ENCODE data around the gene LRP2.

The LRP2 gene

DNA sequence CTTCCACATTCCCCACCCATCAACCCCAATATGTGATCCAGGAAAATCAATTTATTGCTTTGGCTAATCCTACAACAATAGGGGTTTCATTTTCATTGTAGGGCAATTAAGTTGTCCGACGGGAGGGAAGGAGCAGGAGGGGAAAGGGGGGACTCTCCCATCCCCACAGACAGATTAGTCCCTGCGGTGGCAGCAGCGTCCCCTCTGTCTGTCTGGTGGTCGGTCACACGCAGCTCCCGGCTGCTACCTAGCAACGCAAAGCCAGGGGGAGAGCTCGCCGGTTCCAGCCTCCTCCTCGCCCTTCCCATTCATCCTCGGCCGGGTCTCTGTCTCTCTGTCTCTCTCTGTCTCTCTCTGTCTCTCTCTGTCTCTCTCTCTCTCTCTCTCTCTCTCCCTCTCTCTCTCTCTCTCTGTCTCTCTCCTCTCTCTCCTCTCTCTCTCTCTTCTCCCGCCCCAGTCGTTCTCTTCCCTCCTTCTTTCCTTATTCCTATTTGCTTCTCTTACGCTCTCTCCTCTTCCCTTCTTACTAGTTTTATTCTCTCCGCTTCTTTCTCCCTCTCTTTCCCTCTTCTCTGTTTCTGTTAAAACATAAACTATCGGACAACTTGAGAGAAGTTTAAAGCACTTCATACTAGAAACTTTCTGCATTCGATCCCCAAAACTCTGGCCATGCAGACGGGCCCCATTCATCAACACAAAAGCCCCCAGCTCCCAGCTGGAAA is 1.2 kb downstream of the LRP2 start (continued):
- TF ChIP-seq, protein P1, sequence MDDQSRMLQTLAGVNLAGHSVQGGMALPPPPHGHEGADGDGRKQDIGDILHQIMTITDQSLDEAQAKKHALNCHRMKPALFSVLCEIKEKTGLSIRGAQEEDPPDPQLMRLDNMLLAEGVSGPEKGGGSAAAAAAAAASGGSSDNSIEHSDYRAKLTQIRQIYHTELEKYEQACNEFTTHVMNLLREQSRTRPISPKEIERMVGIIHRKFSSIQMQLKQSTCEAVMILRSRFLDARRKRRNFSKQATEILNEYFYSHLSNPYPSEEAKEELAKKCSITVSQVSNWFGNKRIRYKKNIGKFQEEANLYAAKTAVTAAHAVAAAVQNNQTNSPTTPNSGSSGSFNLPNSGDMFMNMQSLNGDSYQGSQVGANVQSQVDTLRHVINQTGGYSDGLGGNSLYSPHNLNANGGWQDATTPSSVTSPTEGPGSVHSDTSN (CRISPR knock-in tag; IDR thresholded peaks at IDR 0.05): no peak
- TF ChIP-seq, protein P2, sequence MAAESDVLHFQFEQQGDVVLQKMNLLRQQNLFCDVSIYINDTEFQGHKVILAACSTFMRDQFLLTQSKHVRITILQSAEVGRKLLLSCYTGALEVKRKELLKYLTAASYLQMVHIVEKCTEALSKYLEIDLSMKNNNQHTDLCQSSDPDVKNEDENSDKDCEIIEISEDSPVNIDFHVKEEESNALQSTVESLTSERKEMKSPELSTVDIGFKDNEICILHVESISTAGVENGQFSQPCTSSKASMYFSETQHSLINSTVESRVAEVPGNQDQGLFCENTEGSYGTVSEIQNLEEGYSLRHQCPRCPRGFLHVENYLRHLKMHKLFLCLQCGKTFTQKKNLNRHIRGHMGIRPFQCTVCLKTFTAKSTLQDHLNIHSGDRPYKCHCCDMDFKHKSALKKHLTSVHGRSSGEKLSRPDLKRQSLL (tag by site-specific recombination; IDR thresholded peaks at IDR 0.05): no peak

DNA sequence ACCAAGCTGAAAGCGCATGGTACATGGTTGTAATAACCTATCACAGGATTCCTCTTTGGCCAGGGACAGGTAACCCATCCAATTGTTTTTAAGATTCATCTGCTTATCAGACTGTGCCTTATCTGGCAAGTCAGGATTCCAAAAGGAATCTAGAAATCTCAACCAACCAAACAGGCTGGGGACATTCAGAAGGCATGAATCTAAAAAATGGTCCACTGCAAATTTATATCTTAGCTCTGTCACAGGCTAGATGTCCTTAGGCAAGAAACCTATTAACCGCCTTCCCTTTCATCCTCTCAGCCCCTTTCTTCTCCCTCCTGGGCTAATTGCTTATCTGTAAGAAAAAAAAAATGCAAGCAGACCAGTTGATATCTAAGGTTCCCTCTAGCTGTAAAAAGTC is 4.3 kb downstream of the LRP2 start:
- ChIA-PET CTCF (interaction anchor here (1.2 kb wide), 1 partner anchor 14 kb away, joined by 3 read pairs; no protein-coding TSS in a partner anchor), POLR2A (no interaction called here)
- H3K27ac ChIP-seq (ENCODE audit: extremely low read depth, low read depth, low read length): no peak overlapping the region
- TF ChIP-seq ZNF350 (tag by site-specific recombination; IDR thresholded peaks at IDR 0.05): no peak
- no peak for TF ChIP-seq PRDM1 (tag by site-specific recombination; IDR thresholded peaks at IDR 0.05)
- no peak for TF ChIP-seq ZNF785 (tag by site-specific recombination; IDR thresholded peaks at IDR 0.05)
- TF ChIP-seq ZNF19 (tag by site-specific recombination; IDR thresholded peaks at IDR 0.05; ENCODE audit: low read depth): no peak
- peak; percentile 31; the same call in 1 of the 2 replicates for TF ChIP-seq TCF7L2 (IDR thresholded peaks at IDR 0.05; ENCODE audit: borderline replicate concordance, low read depth, low read length)
- no peak for TF ChIP-seq ZIC2 (tag by site-specific recombination; IDR thresholded peaks at IDR 0.05)
- TF ChIP-seq, protein P3, sequence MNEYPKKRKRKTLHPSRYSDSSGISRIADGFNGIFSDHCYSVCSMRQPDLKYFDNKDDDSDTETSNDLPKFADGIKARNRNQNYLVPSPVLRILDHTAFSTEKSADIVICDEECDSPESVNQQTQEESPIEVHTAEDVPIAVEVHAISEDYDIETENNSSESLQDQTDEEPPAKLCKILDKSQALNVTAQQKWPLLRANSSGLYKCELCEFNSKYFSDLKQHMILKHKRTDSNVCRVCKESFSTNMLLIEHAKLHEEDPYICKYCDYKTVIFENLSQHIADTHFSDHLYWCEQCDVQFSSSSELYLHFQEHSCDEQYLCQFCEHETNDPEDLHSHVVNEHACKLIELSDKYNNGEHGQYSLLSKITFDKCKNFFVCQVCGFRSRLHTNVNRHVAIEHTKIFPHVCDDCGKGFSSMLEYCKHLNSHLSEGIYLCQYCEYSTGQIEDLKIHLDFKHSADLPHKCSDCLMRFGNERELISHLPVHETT (tag by site-specific recombination; IDR thresholded peaks at IDR 0.05): no peak
- no peaks in the 10 kb centered on the region for H3K9me3 ChIP-seq (ENCODE audit: control insufficient read depth, insufficient read depth, low read depth, low read length)
- no peak overlapping the region for H3K4me3 ChIP-seq (ENCODE audit: low read depth, low read length)
- H3K36me3 ChIP-seq (ENCODE audit: control insufficient read depth in 2 of 2, insufficient read depth in 1 of 2, low read length in 2 of 2): no peaks in the 10 kb centered on the region
- H3K4me1 ChIP-seq (ENCODE audit: control insufficient read depth, insufficient read depth, low read length): peaks cover 3% of the 10 kb centered on the region; the same call in 1 of the 2 replicates

DNA sequence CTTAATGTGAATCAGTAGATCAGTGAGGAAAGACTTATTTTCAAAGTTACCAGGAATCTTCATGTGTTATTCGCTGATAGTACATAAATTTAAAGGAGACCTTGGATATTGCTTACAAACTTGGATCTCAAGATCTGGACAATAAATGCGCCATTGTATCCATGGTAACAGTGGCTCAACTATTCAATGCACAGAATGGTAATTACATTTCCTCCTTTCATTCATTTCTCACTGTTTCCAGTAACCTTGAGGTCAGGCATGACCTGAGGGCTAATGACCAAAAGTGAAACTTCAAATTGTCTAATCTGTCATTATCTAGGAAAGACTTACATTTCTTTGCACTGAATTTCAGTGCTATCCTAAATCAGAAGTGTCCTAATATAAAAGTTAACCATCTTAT is 8.1 kb downstream of the LRP2 start:
- POLR2A ChIA-PET: no interaction called here
- no peak for TF ChIP-seq ZNF544 (tag by site-specific recombination; IDR thresholded peaks at IDR 0.05)
- TF ChIP-seq ZNF791 (tag by site-specific recombination; IDR thresholded peaks at IDR 0.05): no peak
- no peak for TF ChIP-seq ZNF391 (tag by site-specific recombination; IDR thresholded peaks at IDR 0.05; ENCODE audit: borderline replicate concordance, low read depth)
- no peak for TF ChIP-seq OVOL3 (tag by site-specific recombination; IDR thresholded peaks at IDR 0.05)
- TF ChIP-seq, protein P4, sequence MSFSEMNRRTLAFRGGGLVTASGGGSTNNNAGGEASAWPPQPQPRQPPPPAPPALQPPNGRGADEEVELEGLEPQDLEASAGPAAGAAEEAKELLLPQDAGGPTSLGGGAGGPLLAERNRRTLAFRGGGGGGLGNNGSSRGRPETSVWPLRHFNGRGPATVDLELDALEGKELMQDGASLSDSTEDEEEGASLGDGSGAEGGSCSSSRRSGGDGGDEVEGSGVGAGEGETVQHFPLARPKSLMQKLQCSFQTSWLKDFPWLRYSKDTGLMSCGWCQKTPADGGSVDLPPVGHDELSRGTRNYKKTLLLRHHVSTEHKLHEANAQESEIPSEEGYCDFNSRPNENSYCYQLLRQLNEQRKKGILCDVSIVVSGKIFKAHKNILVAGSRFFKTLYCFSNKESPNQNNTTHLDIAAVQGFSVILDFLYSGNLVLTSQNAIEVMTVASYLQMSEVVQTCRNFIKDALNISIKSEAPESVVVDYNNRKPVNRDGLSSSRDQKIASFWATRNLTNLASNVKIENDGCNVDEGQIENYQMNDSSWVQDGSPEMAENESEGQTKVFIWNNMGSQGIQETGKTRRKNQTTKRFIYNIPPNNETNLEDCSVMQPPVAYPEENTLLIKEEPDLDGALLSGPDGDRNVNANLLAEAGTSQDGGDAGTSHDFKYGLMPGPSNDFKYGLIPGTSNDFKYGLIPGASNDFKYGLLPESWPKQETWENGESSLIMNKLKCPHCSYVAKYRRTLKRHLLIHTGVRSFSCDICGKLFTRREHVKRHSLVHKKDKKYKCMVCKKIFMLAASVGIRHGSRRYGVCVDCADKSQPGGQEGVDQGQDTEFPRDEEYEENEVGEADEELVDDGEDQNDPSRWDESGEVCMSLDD (tag by site-specific recombination; IDR thresholded peaks at IDR 0.05): no peak
- no peak for TF ChIP-seq ZNF221 (tag by site-specific recombination; IDR thresholded peaks at IDR 0.05; ENCODE audit: borderline replicate concordance)
- TF ChIP-seq ZNF138 (tag by site-specific recombination; IDR thresholded peaks at IDR 0.05; ENCODE audit: borderline replicate concordance): no peak

More for the DNA sequence above, 8.1 kb downstream of the LRP2 start:
- H3K27ac ChIP-seq (ENCODE audit: extremely low read depth, low read depth, low read length): no peak overlapping the region
- H3K9me3 ChIP-seq (ENCODE audit: control insufficient read depth, insufficient read depth, low read depth, low read length): no peaks in the 10 kb centered on the region
- peaks cover 9% of the 10 kb centered on the region; the same call in 1 of the 2 replicates for H3K4me1 ChIP-seq (ENCODE audit: control insufficient read depth, insufficient read depth, low read length)
- no peaks in the 10 kb centered on the region for H3K36me3 ChIP-seq (ENCODE audit: control insufficient read depth in 2 of 2, insufficient read depth in 1 of 2, low read length in 2 of 2)
- H3K4me3 ChIP-seq (ENCODE audit: low read depth, low read length): no peak overlapping the region
- CTCF ChIA-PET: no interaction called here

Data from HEK293 (cell line).